Panc1 (cell line): Measurements from ENCODE around the gene PMS1. TPM values are rescaled to one million over a fixed set of nuclear protein-coding genes. Genes with fewer than 3 reads are reported as not detected.

Source experiments
- ATAC-seq: fragments of 200-7000 bp; cut with Tn5 transposase; 2 replicates; pipeline ENCODE4 v1.9.1; 2020; ENCODE audit warnings: mild to moderate bottlenecking, moderate library complexity
- BruUV-seq: library from RNA; stranded (reverse); fragments of 400-500 nt; replicated peaks from 2 replicates; lab custom pipeline; 2021; lab: Mats Ljungman, UMichigan
- CTCF ChIA-PET: fragments of 300-600 bp; sonication (Branson Sonifier 250); formaldehyde crosslinking; loops from one replicate; lab custom pipeline; 2022; ENCODE audit warnings: antibody characterized with exemption; lab: Charles Lee
- POLR2A ChIA-PET: fragments of 300-600 bp; sonication (Branson Sonifier 250); formaldehyde crosslinking; loops from one replicate; lab custom pipeline; 2022; ENCODE audit warnings: antibody characterized with exemption; lab: Charles Lee
- DNase-seq: peaks from one replicate; pipeline ENCODE4 v3.0.0-alpha.2; 2010; ENCODE audit warnings: low read depth, low spot score
- H3K27ac ChIP-seq: 2 replicates; pipeline ENCODE4 v1.5.1; 2011; ENCODE audit warnings: mild to moderate bottlenecking, low read length, inconsistent platforms
- H3K27me3 ChIP-seq: fragments of 200-500 bp; sonication (Bioruptor generic); 2 replicates; pipeline ENCODE4 v1.6.0; 2014; ENCODE audit warnings: low read length, inconsistent platforms; ENCODE audit not compliant: control insufficient read depth, insufficient read depth
- H3K36me3 ChIP-seq: fragments of 200-500 bp; sonication (Bioruptor generic); 2 replicates; pipeline ENCODE4 v1.5.1; 2014; ENCODE audit warnings: inconsistent platforms, mild to moderate bottlenecking, low read length, moderate library complexity; ENCODE audit not compliant: control insufficient read depth, insufficient read depth
- H3K4me1 ChIP-seq: 2 replicates; pipeline ENCODE4 v1.5.1; 2011; ENCODE audit warnings: inconsistent platforms, mild to moderate bottlenecking, low read length, moderate library complexity; ENCODE audit not compliant: control insufficient read depth, insufficient read depth
- H3K4me3 ChIP-seq, 2 experiments: 2 replicates each; pipeline ENCODE4 v1.5.1; 2011 to 2012; ENCODE audit warnings: low read depth in 2 of 2, low read length in 2 of 2, mild to moderate bottlenecking in 2 of 2, inconsistent platforms in 1 of 2, moderate library complexity in 1 of 2
- H3K9me3 ChIP-seq: fragments of 200-500 bp; sonication (Bioruptor generic); 2 replicates; pipeline ENCODE4 v1.5.1; 2014; ENCODE audit warnings: low read depth, mild to moderate bottlenecking, inconsistent platforms, low read length, moderate library complexity; ENCODE audit not compliant: control insufficient read depth, insufficient read depth
- POLR2AphosphoS5 ChIP-seq: IDR thresholded peaks from 2 replicates; pipeline ENCODE4 v1.6.1; 2012; ENCODE audit warnings: mild to moderate bottlenecking, low read depth, low read length, moderate library complexity
- SIN3A ChIP-seq: IDR thresholded peaks from 2 replicates; pipeline ENCODE4 v1.6.1; 2012; ENCODE audit warnings: low read depth, mild to moderate bottlenecking, low read length, moderate library complexity, borderline replicate concordance; ENCODE audit not compliant: insufficient read depth
- TCF7L2 ChIP-seq: IDR thresholded peaks from 2 replicates; pipeline ENCODE4 v1.6.1; 2011; ENCODE audit warnings: mild to moderate bottlenecking, low read depth, low read length, inconsistent platforms
- in situ Hi-C: cut with HindIII; loops from 2 replicates; pipeline ENCODE4 v1.10.0; 2016; ENCODE audit warnings: low sequenced_read_pairs, low pct_unique_long_range_greater_than_20kb
- intact Hi-C: fragments of 100-400 bp; cut with micrococcal nuclease; formaldehyde crosslinking; loops from one replicate; pipeline ENCODE4 v1.10.0; 2022; ENCODE audit not compliant: unreplicated experiment
- total RNA-seq: library from RNA; stranded (reverse); gene quantifications from one replicate; pipeline ENCODE4 v1.2.1, GENCODE V29; 2021; ENCODE audit not compliant: unreplicated experiment
- TF ChIP-seq, protein P1 (sequence below): fragments of 450-650 bp; IDR thresholded peaks from 2 replicates; pipeline ENCODE4 v1.5.1; 2017; ENCODE audit warnings: mild to moderate bottlenecking
- TF ChIP-seq, protein P2 (sequence below), 2 experiments: IDR thresholded peaks; 2 replicates each; pipeline ENCODE4 v1.6.1; 2011 to 2012; ENCODE audit warnings: low read depth in 2 of 2, control low read depth in 1 of 2, low read length in 1 of 2, mild to moderate bottlenecking in 1 of 2, moderate library complexity in 1 of 2; ENCODE audit not compliant: insufficient read depth in 1 of 2

Gene PMS1
- total RNA-seq, 1 experiment from 2014 or later = 47.0 TPM

DNA sequence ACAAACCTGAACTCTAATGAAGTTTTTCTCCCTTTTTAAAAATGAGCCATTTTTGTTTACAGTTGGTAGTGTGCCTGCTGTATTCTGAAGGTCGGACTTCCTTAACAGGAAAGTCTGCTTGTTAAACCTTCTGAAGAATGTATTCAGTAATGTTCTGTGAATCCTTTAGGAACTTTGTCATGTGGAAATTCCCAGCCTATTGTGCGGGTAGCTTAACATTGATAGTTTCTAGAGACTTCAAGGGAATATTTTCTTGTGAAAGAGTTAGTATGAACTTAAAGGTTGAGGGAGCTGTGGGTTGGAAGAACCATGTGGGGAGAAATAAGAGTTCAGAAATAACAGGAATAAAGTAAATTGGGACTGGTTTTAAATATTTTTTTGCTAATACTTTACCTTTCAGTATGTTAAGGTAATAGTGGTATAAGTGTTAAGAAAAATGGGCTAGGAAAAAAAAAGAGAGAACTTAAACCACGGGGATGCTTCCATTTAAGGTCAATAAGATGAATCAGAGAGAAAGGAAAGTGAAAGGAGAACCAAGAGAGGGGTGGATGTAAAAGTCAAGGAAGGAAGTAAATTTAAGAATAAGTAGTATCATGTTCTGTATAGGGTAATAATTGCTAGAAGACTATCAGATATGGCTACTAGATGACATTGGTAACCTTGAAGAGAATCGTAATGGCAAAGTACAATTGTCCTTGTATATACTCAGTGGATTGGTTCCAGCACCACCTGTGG is 90.5 kb downstream of the PMS1 start:
- ChIA-PET CTCF (no interaction called here), POLR2A (no interaction called here)
- no peaks in the 10 kb centered on the region for H3K4me1 ChIP-seq
- no TSS peak for BruUV-seq
- no peak overlapping the region for H3K4me3 ChIP-seq
- H3K9me3 ChIP-seq = no peaks in the 10 kb centered on the region
- in situ Hi-C loops (no loop called here), intact Hi-C loops (no loop called here)
- ATAC-seq = no peak
- no peaks in the 10 kb centered on the region for H3K27me3 ChIP-seq
- H3K27ac ChIP-seq = no peak overlapping the region
- H3K36me3 ChIP-seq = peaks cover 4% of the 10 kb centered on the region; the same call in 1 of the 2 replicates
- TF ChIP-seq, protein P1, sequence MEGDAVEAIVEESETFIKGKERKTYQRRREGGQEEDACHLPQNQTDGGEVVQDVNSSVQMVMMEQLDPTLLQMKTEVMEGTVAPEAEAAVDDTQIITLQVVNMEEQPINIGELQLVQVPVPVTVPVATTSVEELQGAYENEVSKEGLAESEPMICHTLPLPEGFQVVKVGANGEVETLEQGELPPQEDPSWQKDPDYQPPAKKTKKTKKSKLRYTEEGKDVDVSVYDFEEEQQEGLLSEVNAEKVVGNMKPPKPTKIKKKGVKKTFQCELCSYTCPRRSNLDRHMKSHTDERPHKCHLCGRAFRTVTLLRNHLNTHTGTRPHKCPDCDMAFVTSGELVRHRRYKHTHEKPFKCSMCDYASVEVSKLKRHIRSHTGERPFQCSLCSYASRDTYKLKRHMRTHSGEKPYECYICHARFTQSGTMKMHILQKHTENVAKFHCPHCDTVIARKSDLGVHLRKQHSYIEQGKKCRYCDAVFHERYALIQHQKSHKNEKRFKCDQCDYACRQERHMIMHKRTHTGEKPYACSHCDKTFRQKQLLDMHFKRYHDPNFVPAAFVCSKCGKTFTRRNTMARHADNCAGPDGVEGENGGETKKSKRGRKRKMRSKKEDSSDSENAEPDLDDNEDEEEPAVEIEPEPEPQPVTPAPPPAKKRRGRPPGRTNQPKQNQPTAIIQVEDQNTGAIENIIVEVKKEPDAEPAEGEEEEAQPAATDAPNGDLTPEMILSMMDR = no peak
- DNase-seq = no peak

DNA sequence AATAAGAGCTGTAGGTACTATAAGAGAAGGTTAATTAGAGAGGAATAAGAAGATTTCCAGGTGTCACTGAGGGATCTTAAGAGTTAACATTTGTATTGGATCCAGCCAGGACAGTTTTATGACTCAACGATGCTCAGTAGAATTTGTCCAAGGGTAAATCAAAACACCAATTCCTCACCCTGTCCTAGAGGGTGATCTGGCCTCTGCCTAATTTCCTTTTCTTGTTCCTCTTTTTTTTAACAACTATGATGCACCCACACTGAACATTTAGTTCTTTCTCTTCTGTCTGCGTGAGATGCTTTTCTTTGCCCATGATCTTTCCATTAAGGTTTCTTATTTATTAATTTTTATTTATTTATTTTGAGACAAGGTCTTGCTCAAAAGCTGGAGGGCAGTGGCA is 92.0 kb downstream of the PMS1 start:
- ATAC-seq (no peak), DNase-seq (no peak)
- in situ Hi-C loops (no loop called here), intact Hi-C loops (no loop called here)
- H3K36me3 ChIP-seq = peaks cover 4% of the 10 kb centered on the region; the same call in 1 of the 2 replicates
- POLR2A ChIA-PET = no interaction called here
- no peaks in the 10 kb centered on the region for H3K9me3 ChIP-seq
- BruUV-seq = no TSS peak
- no peak overlapping the region for H3K4me3 ChIP-seq
- H3K4me1 ChIP-seq = no peaks in the 10 kb centered on the region
- H3K27me3 ChIP-seq = no peaks in the 10 kb centered on the region
- CTCF ChIA-PET = interaction anchor here (0.6 kb wide), 1 partner anchor 74 kb away, joined by 4 read pairs; no protein-coding TSS in a partner anchor
- no peak for TF ChIP-seq SIN3A
- TF ChIP-seq, protein P1 = no peak
- no peak for TF ChIP-seq POLR2AphosphoS5
- TF ChIP-seq, protein P2, sequence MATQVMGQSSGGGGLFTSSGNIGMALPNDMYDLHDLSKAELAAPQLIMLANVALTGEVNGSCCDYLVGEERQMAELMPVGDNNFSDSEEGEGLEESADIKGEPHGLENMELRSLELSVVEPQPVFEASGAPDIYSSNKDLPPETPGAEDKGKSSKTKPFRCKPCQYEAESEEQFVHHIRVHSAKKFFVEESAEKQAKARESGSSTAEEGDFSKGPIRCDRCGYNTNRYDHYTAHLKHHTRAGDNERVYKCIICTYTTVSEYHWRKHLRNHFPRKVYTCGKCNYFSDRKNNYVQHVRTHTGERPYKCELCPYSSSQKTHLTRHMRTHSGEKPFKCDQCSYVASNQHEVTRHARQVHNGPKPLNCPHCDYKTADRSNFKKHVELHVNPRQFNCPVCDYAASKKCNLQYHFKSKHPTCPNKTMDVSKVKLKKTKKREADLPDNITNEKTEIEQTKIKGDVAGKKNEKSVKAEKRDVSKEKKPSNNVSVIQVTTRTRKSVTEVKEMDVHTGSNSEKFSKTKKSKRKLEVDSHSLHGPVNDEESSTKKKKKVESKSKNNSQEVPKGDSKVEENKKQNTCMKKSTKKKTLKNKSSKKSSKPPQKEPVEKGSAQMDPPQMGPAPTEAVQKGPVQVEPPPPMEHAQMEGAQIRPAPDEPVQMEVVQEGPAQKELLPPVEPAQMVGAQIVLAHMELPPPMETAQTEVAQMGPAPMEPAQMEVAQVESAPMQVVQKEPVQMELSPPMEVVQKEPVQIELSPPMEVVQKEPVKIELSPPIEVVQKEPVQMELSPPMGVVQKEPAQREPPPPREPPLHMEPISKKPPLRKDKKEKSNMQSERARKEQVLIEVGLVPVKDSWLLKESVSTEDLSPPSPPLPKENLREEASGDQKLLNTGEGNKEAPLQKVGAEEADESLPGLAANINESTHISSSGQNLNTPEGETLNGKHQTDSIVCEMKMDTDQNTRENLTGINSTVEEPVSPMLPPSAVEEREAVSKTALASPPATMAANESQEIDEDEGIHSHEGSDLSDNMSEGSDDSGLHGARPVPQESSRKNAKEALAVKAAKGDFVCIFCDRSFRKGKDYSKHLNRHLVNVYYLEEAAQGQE (IDR thresholded peaks at IDR 0.05; ENCODE audit: insufficient read depth in 1 of 2, low read depth in 2 of 2, low read length in 1 of 2) = no peak
- no peak for TF ChIP-seq TCF7L2
- H3K27ac ChIP-seq = no peak overlapping the region
